GM12873 (cell line): ENCODE data around the gene DEAF1.

Source experiments
- CTCF ChIP-seq: IDR thresholded peaks from 2 replicates; pipeline ENCODE4 v1.5.1; 2012; ENCODE audit warnings: low read depth, mild to moderate bottlenecking, moderate library complexity, low read length, control low read depth; ENCODE audit not compliant: insufficient read depth; ENCODE audit errors: missing control alignments

DEAF1 gene

DNA sequence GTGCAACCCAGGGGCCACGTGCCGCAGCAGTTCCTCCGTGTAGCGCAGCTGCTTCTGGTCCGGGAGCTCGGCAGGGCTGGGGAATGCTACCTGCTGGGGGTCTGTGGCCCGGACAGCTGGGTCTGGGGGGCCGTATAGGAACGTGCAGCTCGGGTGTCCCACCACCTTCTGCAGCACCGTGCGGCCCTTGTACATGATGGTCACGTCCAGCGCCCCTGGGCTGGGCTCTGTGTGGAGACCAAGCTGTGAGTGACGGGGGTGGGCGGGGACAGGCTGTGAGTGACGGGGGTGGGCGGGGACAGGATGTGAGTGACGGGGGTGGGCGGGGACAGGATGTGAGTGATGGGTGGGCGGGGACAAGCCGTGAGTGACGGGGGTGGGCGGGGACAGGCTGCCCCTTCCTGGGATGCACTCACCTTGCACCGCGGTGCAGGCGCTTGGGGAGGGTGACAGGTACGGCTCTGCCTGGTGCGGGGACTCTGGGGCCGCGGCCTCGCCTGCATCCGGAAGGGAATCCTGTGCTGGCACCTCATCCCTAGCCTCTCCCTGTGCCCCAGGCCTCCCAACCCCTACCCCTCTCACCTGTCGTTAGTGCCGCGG, 81.6 kb downstream of the DEAF1 start:
- no peak for TF ChIP-seq CTCF

DNA sequence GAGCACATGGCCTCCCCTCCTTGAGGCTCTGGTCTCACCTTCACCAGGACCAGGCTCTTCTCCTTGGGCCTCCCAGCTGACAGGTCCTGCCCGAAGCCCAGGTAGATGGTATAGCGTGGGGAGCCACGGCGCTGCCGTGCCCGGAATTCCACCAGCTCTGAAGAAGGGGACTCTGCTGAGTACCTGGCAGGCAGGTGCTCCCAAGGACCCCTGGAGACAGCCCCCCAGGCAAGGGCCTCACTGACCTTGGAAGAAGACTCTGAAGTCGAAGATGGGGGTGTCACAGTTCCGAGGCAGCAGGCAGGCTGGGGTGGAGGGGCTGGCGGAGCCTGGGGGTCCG, 82.1 kb downstream of the DEAF1 start:
- no peak for TF ChIP-seq CTCF

DNA sequence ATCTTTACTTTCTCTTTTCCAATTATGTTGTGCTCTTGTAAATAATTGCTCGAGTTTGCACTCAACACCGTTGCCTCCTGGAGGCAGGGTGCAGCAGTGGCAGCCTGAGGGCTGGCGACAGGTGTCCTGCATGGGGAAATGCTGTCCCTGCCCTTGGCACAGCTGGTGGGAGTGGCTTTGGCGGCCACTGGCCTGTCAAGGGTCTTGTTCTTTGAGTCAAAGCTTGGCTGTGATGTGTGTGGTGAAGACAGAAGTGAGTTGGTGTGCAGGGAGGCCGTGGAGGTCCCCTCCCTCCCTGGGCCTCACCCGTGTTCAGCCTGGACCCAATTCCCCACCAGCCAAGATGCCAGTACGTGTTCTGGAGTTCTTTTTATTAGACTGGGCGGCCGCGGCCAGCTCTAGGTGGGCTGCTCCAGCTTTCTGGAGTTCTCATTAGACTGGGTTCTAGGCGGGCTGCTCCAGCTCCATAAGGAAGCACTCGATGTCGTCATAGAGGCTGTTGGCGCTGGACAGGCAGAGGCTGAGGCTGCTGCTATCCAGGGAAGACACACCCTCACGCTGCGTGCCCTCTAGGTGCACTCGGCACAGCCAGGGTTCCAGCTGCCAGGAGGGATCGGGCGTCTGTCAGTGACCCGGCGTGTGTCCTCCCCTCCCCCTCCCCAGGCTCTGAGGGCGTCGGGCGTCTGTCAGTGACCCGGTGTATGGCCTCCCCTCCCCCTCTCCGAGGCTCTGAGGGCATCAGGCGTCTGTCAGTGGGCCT, 82.6 kb downstream of the DEAF1 start:
- TF ChIP-seq CTCF = peak; percentile 37

GRCh38 chr11:611001-611996, 83.7 kb downstream of the DEAF1 start:
- no peak for TF ChIP-seq CTCF

GRCh38 chr11:610146-610801, 84.7 kb downstream of the DEAF1 start:
- no peak for TF ChIP-seq CTCF

- no peak for TF ChIP-seq CTCF
These were observed 85.6 kb downstream of the DEAF1 start for GRCh38 chr11:609341-609811.
